ENCODE measurements around the gene THOC1.
A peak's percentile ranks its signal among the peaks of the same experiment; 100 is the strongest.
"Not testable (repeated sequence)": the region's sequence is repeated elsewhere in the genome, so short reads cannot be mapped to it uniquely, and the experiment has no call there.

Gene THOC1

DNA sequence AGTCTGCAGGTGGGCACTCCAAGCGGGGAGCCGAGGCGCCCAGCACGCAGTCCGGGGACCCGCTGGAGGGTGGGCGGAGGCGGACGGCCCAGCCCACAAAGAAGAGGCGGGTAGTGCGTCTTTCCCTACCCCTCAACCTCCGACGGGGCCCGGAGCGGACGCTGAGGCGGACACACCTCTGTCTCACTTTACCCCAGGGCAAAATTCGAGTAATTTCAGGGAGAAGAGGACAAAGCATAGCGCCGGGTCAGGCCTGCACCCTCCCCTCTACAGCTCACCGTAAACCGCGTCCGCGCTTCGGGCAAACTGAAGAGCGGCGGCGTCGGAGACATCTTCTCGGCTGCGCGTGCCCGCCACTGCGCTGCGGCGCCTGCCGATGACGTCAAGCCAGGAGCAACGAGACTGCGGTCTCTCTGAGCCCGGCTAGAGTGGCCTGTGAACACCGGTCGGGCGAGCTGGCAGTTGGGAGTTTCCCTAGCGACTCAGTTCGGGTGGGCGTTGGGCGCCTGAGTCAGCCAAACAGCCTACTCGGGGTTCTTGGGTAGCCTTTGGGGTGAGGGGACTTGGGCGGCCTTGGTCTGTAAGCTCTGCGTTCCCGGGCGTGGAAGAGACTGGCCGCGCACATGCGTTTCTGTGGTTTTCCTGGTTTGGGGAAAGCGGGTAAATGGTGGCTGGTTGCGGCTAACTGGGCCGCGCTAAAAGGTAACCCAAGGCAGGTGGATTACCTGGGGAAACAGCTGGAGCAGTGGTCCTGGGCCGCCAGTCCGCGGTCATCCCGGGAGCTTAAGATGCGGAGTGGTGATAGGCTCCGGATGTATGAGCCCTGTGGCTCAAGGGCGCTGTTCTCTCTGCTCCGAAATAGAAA is at the start of gene THOC1:
Gene THOC1 (minus strand): TSS at position 360 of the 865 bp plus-strand sequence. CDS start 28 bp downstream, at position 332.
- peak; percentile 95 to 99 for DNase-seq

GRCh38 chr18:317618-318017 is 49.8 kb upstream of the THOC1 start:
- no peak for DNase-seq

DNA sequence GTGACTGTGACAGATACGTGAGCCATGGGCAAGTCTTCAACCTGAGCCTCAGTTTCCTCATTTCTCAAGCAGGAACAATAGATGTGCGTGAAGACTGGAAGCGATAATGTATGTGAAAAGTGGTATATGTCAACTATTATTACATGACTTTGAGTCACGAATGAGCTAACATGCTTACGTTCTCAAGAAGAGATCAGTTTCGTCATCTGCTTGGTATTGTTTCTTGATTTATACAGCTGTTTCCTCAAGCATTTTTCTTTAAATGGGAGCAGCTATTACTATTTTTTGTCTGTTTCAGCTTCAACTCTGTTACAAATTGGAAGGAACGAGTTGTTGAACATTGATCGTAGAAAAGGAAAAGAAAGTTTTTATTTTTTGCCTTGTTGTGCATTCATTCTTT is 48.5 kb upstream of the THOC1 start:
- DNase-seq: no peak

DNA sequence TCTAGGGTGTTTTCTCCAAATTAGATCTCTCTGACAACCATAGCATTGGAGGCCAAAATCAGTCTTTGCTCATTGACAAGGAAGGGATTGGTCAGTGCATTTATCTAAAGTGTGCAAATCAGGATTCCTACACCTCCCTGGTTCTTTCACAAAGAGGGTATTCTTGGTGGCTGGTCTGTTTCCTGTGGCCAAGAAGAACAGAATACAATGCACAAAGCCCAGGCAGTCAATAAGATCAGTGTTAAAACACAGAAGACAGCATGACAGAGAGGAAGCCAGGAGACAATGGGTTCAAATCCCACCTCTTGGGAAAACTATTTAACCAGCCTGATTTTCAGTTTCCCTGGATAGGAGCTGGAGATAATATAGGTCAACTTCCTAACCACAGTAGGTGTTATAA is 46.1 kb upstream of the THOC1 start:
- no peak for DNase-seq

DNA sequence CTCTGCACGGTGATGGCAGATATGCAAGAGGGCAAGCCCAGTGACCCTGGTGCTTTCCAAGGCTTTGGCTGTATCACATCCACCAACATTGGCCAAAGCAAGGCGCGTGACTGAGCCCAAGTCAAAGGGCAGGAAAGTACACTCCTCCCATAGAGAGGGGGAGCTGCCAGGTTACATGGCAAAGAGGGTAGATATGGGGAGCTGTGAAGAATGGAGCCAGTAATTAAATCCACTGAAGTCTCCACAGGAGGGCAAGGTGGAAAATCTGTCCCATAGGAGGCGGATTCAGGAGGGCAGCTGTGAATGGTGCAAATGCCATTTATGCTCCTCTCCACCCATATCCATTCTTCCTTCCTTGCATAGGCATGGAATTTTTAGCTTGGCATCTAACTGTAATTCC is 44.6 kb upstream of the THOC1 start:
- no peak for DNase-seq

GRCh38 chr18:310042-310441 is 42.2 kb upstream of the THOC1 start:
- DNase-seq: no peak

DNA sequence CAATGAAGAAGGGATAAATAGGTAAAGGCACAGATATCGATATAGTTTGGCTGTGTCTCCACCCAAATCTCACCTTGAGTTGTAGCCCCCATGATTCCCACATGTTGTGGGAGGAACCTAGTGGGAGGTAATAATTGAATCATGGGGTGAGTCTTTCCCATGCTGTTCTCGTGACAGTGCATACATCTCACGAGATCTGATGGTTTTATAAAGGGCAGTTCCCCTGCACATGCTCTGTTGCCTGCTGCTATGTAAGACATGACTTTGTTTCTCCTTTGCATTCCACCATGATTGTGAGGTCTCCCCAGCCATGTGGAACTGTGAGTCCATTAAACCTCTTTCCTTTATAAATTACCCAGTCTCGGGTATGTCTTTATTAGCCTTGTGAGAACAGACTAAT is 40.2 kb upstream of the THOC1 start:
- DNase-seq: not testable (repeated sequence)

DNA sequence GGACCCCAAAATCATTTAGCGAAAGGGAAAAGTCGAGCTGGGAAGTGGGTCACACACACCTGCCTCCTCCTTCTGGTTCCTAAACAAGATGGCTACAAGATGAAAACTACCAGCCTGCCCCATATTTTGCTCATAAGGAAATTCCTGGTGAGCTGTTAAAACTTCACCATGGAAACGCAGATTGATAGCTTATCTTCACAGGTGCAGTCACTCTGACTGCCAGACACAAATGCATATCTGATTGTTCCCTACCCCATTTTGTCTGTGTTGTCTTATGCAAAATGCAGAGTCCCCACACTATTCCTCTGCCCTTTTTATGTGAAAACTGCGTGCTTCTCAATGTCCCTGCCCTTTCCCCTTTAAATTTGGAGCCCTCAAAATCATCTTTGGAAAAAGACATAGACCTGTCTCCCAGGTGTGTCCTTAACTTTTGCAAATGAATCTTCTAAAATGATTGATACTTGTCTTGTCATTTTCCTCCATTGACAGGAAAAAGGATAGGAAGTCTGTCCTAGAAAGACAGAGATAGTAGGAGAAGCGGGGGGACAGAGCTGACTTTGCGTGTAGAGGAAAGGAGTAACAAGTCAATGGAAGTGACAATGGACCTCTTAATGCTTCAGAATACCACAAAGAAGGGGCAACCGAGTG is 38.9 kb upstream of the THOC1 start:
- no peak for DNase-seq

GRCh38 chr18:305003-305501 is 37.2 kb upstream of the THOC1 start:
- DNase-seq: no peak

DNA sequence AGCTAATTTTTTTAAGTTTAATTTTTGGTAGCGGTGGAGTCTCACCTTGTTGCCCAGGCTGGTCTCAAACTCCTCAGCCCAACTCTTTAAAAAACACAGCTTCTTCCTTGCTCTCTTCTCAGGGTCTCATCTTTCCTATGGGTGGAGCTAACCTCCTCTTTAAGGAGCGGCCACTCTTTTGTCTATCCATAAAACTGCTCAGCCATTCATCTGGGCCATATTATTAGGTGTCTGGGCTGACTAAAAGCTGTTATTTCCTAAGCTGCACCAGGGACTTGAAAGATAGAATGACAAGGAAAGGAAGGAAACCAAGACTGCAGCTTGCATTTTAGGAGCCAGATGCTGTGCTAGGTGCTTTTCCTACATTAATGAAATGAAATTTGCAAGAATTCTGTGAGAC is 35.8 kb upstream of the THOC1 start:
- no peak for DNase-seq

- DNase-seq: no peak
Observed at GRCh38 chr18:303011-303410, 35.2 kb upstream of the THOC1 start.

DNA sequence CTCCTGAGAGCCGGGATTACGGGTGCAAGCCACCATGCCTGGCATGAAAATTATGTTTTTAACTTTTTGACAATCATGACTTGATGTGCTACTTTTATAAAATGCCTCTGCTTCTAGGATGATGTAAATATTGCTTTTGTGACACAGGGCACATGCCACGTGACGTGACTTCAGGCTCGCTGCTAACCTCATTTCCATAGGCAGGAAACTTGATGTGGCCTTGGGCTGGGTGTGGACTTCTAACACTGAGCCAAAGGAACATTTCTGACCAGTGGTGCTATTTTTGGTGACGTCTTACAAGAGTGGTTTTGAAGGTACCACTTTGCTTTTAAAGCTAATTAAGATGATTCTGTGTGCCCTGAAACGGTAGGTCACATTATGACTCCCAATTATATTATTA is 34.2 kb upstream of the THOC1 start:
- no peak for DNase-seq

- no peak for DNase-seq
Observed at GRCh38 chr18:297936-298335, 30.1 kb upstream of the THOC1 start.

DNA sequence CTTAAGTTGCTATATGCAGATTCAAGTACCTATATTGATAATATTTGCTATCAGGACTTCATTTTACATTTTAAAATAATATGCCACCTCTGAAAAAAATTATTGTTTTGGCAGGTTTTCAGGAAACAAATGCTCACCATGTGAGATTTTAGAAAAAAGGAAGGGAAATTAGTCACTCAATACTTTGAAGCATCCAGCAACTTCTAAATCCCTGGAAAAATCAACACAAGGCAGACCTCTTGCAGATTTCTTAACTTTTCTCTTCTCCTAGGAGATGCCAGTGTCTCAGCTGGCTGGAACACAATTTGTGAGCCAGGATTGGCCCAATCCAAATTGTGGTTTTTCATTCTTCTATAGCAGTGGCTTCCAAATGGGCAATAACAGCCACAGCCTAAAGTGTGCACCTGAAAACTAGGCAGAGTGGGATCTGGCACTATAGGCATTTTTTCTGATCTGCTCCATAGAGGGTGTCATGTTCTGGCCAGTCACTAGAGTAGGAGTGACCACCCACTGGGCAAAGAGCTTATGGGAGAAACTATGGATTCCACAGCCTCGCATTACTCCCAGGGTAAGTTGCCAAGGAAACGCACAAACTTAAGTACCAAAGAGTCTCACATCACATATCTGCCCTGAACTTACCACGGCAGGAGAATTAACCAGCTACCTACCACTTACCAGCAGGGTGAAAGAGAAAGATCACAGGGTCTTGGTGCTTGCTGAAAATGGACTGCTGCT is 28.1 kb upstream of the THOC1 start:
- no peak for DNase-seq

DNA sequence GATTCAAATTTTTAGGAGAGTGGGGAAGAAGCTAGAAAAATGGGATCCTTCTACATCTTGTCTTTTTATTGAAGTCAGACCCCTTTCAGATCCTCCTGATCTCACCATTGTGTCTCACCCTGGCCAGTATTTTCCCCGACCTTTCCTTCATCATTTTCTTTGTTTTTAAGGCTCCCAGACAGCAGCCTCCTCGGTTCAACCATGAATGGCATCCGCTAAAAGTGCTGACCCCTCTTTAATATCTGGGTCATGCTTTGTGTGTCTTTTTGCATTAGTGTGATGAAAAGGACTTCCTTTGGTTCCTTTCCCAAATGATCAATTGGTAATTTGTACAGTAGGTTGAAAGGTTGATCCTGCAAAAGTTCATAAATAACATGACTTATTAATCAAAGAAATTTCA is 26.7 kb upstream of the THOC1 start:
- DNase-seq: no peak

GRCh38 chr18:293536-293935 is 25.7 kb upstream of the THOC1 start:
- DNase-seq: no peak

DNA sequence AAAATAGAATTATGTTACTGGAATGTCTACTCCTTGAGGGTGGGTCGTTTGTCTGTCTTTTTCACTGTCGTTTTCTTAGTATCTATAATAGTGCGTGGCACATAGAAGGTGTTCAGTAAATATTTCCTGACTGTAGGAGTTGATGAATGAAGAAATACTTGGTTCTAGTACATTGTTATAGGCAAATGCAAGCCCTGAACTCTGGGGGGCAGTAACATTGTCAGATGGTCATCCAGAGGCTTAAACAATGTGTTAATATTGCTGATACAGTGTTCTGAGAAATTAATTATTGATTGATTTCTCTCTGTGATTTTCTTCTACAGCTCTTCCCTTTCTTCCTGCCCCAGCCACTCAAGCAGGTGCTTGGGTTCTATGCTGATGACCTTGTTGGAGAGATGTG is 24.4 kb upstream of the THOC1 start:
- DNase-seq: no peak

- not testable (repeated sequence) for DNase-seq
Observed at GRCh38 chr18:289970-290369, 22.1 kb upstream of the THOC1 start.

DNA sequence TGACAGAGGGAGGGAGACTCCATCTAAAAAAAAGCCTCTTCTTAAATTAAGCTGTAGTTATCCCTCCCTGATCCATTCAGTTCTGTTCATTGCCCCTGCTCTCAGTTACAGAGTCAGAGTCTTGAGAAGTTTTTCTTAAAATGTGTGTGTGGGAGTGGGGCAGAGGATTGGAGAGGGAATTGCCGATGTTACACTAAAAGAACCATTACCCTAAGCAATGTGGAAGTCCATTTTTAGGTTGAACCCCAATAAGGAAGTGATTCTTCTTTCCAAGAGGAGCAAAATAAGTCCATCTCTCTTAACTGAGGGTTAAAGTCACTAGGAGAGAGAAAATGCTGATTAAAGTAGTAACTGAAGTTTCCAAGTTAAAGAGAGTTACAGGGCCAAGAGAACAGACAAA is 21.2 kb upstream of the THOC1 start:
- DNase-seq: no peak

DNA sequence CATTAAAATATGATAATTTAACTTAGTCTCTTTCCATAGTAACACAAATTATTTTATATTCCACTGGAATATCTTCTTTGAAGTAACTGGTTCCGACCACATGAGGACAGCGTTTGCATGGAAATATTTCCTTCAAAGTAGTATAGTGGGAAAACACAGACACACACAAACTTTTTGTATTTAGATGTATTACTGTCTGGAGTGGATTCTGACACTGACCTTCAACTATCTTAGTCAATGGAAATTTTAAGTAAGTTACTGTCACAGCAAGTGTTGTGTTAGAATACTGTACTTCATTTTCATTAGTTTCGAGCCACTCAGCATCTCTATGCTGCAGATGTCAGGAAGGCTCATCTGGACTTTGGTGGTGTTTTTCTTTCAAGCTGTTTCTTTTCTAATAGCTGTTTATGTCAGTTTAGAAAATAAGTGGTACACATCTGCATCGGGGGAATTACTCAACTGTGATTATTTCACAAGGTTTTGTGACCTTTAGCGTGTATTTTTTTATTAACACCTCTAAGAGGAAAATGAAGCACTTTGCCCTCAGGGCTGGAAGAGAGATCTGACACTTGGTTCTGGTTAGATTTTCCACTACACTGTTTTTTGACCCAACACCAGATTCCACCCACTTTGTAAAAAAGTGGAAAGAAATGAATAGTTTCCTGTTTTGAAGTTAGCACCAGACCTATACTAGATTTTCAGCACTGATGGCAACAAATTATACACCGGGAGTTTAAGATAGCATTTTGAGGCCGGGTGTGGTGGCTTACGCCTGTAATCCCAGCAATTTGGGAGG is 18.9 kb upstream of the THOC1 start:
- DNase-seq: no peak

DNA sequence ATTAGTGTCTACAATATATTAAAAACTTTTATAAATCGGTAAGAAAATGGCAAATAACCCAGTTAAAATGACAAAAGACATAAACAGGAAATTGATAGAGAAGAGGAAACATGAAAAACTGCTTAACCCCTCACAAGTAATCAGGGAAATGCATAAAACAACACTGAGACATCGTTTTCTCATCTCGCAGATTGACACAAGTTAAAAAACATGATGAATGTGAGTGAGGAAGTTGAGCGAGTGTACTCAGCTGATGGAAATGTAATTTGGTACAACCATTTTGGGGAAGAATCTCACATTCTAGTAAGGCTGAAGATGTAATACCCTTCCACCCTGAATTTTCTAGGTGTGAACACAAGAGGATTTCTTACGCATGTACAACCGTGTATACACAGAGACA is 18.0 kb upstream of the THOC1 start:
- no peak for DNase-seq

DNA sequence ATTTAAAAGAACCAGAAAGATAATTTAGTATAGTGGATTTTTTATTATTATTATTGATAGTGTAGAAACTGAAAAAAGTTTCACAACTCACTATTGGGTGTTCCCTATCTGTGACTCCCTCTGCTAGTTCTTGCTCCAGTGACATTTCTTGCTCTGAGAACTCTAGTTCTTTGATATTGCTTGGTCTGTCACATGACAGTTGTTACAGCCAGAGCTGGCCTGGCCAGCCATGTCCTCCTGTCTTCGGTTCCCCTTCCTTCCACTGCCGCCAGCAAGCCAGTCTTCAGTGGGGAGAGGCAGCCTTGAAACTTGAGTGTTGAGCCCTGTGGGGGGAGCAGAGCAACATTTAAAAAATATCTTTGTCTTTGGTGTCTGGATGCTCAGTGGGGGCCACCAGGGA is 7.6 kb upstream of the THOC1 start:
- no peak for DNase-seq

- no peak for DNase-seq
Observed at GRCh38 chr18:274313-274712, 6.5 kb upstream of the THOC1 start.

All from stimulated activated CD4-positive, alpha-beta T cell treated with anti-CD3 and anti-CD28 coated beads, Interleukin-4, amount 100 ng/mL, for 4 hours (primary cell).